H4 (cell line): ENCODE results near the gene EFTUD2. TPM values are rescaled to one million over a fixed set of nuclear protein-coding genes. Genes with fewer than 3 reads are reported as not detected.

ENCODE experiments used
- DNase-seq: peaks from one replicate; pipeline ENCODE4 v3.0.0-alpha.2; 2015; ENCODE audit warnings: low spot score
- total RNA-seq: library from RNA; depleted of rRNA; stranded (reverse); fragments of >200 nt; shearing (Covaris generic); gene quantifications from 2 replicates; pipeline ENCODE4 v1.2.3, GENCODE V29; 2014

Gene EFTUD2
- total RNA-seq, 1 experiment from 2014 or later = 173 TPM

- no peak for DNase-seq
These were observed 26.8 kb upstream of the EFTUD2 start for GRCh38 chr17:44925731-44926697.

- DNase-seq = no peak
These were observed 24.9 kb upstream of the EFTUD2 start for GRCh38 chr17:44924107-44924544.

GRCh38 chr17:44922746-44923470 lies 23.7 kb upstream of the EFTUD2 start:
- DNase-seq = no peak

GRCh38 chr17:44922136-44922535 lies 22.9 kb upstream of the EFTUD2 start:
- DNase-seq = no peak

GRCh38 chr17:44921122-44921882 lies 22.1 kb upstream of the EFTUD2 start:
- DNase-seq = no peak

- no peak for DNase-seq
These were observed 21.3 kb upstream of the EFTUD2 start for GRCh38 chr17:44920565-44920940.

GRCh38 chr17:44919885-44920564 lies 20.8 kb upstream of the EFTUD2 start:
- DNase-seq = peak; percentile 85

GRCh38 chr17:44919411-44919810 lies 20.2 kb upstream of the EFTUD2 start:
- DNase-seq = no peak

GRCh38 chr17:44918006-44918405 lies 18.8 kb upstream of the EFTUD2 start:
- DNase-seq = no peak

GRCh38 chr17:44917456-44917855 lies 18.2 kb upstream of the EFTUD2 start:
- DNase-seq = no peak

GRCh38 chr17:44916781-44917241 lies 17.6 kb upstream of the EFTUD2 start:
- DNase-seq = peak; percentile 69

GRCh38 chr17:44915862-44916780 lies 16.9 kb upstream of the EFTUD2 start:
- no peak for DNase-seq

- DNase-seq = no peak
These were observed 16.1 kb upstream of the EFTUD2 start, which contains the start of gene GFAP for GRCh38 chr17:44915321-44915726. Gene GFAP, minus strand, starts transcription at chr17:44915500. Its CDS starts 14 bp downstream, at chr17:44915486.

- no peak for DNase-seq
These were observed 15.5 kb upstream of the EFTUD2 start for GRCh38 chr17:44914698-44915271.

GRCh38 chr17:44914148-44914547 lies 14.9 kb upstream of the EFTUD2 start:
- DNase-seq = no peak

- DNase-seq = no peak
These were observed 14.4 kb upstream of the EFTUD2 start for GRCh38 chr17:44913676-44914075.

- DNase-seq = no peak
These were observed 13.7 kb upstream of the EFTUD2 start for GRCh38 chr17:44912763-44913544.

- peak; percentile 51 for DNase-seq
These were observed 12.1 kb upstream of the EFTUD2 start for GRCh38 chr17:44911133-44912001.
